ENCODE data around the gene ASXL1. TPM values are rescaled to one million over a fixed set of nuclear protein-coding genes. Genes with fewer than 3 reads are reported as not detected.

ASXL1 gene
- total RNA-seq, 1 experiment from 2014 or later, result 52.2 TPM

- POLR2A ChIA-PET, result no interaction called here
- H3K9me2 ChIP-seq (ENCODE audit: insufficient read depth), result no peaks in the 10 kb centered on the region
- no peaks in the 10 kb centered on the region for H3K27me3 ChIP-seq (ENCODE audit: insufficient read depth, low read length)
- H4K20me1 ChIP-seq (ENCODE audit: insufficient read depth), result 0 out of 2 replicates have a peak, but pooled peaks cover 3% of the 10 kb centered on the region
- H3K79me2 ChIP-seq (ENCODE audit: insufficient read depth, low read length), result peaks cover 11% of the 10 kb centered on the region
- no peak overlapping the region for H3K4me3 ChIP-seq (replicated peaks in 1 of 2; ENCODE audit: low read depth in 1 of 2, low read length in 2 of 2)
- DNase-seq (ENCODE audit: low read depth, low spot score) (no peak), ATAC-seq (no peak)
- no peak overlapping the region for H2AFZ ChIP-seq (ENCODE audit: low read depth, low read length, poor library complexity, severe bottlenecking)
- H3K9me3 ChIP-seq (ENCODE audit: control insufficient read depth in 1 of 2, insufficient read depth in 1 of 2, low read depth in 1 of 2, low read length in 2 of 2), result no peaks in the 10 kb centered on the region
- H3K36me3 ChIP-seq (ENCODE audit: control insufficient read depth in 1 of 2, insufficient read depth in 2 of 2, low read length in 2 of 2), result no peaks in the 10 kb centered on the region
- peak overlapping the region; percentile 54 for H3K4me2 ChIP-seq (ENCODE audit: low read length)
- CTCF ChIA-PET, result no interaction called here
- peak overlapping the region; percentile 92; the same call in 1 of the 2 replicates for H3K27ac ChIP-seq (ENCODE audit: low read depth, low read length)
- RAD21 ChIA-PET (ENCODE audit: low non-redundant PET in 1 of 2, low total read pairs in 2 of 2, uncharacterized antibody in 2 of 2, unreplicated experiment in 2 of 2), result interaction anchor here in 1 of 2 experiments (0.6 kb wide), 1 partner anchor 59 kb away, joined by 3 read pairs; no protein-coding TSS in a partner anchor
- TF ChIP-seq EZH2 (IDR thresholded peaks at IDR 0.05) (no peak), EGR1 (IDR thresholded peaks at IDR 0.05; ENCODE audit: low read depth) (no peak), CTCF (IDR thresholded peaks at IDR 0.05 in 2 of 3, conservative IDR thresholded peaks at IDR 0.05 in 1 of 3; ENCODE audit: borderline replicate concordance in 1 of 3, insufficient read depth in 1 of 3, low read depth in 2 of 3, low read length in 2 of 3) (no peak), FOSL1 (IDR thresholded peaks at IDR 0.05; ENCODE audit: low read depth) (peak; percentile 33; the same call in 1 of the 2 replicates), ZNF274 (IDR thresholded peaks at IDR 0.05; ENCODE audit: low read depth, low read length) (no peak), MAX (IDR thresholded peaks at IDR 0.05) (no peak), ZFX (IDR thresholded peaks at IDR 0.05) (no peak), CEBPB (IDR thresholded peaks at IDR 0.05; ENCODE audit: low read depth) (0 out of 2 replicates have a peak, but pooled peaks have one; percentile 16), CBX3 (IDR thresholded peaks at IDR 0.05; ENCODE audit: low read depth) (no peak), TCF7L2 (IDR thresholded peaks at IDR 0.05; ENCODE audit: borderline replicate concordance, extremely low read depth, insufficient read depth, insufficient read length) (no peak)
- H3K9ac ChIP-seq (ENCODE audit: low read length), result 0 out of 2 replicates have a peak overlapping the region, but pooled peaks have one; percentile 32
- intact Hi-C loops (cut with micrococcal nuclease), result no loop called here
- BruUV-seq (replicated peaks), result no TSS peak
- H3K4me1 ChIP-seq (ENCODE audit: control insufficient read depth in 1 of 2, insufficient read depth in 2 of 2, low read length in 2 of 2), result peaks cover 29 to 40% of the 10 kb centered on the region in 2 experiments
Observed at GRCh38 chr20:32354592-32355416, 3.3 kb upstream of the ASXL1 start.
